Stimulated activated CD4-positive, alpha-beta T cell treated with anti-CD3 and anti-CD28 coated beads, Interleukin-1b, Interleukin-23, amount 100 ng/mL, for 48 hours (primary cell): ENCODE results near the gene DNAH3.
"Not testable (repeated sequence)": the region's sequence is repeated elsewhere in the genome, so short reads cannot be mapped to it uniquely, and the experiment has no call there.

Source experiments
- DNase-seq: peaks from one replicate; pipeline ENCODE4 v3.0.0-alpha.2; 2020

Gene DNAH3

GRCh38 chr16:21116148-21116693, 34.4 kb downstream of the DNAH3 start:
- peak; percentile 9 for DNase-seq

DNA sequence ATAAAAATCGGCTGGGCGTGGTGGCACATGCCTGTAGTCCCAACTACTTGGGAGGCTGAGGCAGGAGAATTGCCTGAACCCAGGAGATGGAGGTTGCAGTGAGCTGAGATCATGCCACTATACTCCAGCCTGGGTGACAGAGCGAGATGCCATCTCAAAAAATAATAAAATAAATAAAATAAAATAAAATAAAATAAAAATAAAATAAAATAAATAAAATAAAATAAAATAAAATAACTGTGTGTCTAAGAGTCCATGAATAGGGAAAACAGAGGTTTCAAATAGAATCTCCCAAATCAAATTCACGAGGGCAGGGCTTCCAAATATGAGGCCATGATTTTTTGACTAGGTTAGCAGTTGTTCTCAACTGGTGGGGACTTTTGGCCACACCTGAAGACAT, 35.1 kb downstream of the DNAH3 start:
- not testable (repeated sequence) for DNase-seq

DNA sequence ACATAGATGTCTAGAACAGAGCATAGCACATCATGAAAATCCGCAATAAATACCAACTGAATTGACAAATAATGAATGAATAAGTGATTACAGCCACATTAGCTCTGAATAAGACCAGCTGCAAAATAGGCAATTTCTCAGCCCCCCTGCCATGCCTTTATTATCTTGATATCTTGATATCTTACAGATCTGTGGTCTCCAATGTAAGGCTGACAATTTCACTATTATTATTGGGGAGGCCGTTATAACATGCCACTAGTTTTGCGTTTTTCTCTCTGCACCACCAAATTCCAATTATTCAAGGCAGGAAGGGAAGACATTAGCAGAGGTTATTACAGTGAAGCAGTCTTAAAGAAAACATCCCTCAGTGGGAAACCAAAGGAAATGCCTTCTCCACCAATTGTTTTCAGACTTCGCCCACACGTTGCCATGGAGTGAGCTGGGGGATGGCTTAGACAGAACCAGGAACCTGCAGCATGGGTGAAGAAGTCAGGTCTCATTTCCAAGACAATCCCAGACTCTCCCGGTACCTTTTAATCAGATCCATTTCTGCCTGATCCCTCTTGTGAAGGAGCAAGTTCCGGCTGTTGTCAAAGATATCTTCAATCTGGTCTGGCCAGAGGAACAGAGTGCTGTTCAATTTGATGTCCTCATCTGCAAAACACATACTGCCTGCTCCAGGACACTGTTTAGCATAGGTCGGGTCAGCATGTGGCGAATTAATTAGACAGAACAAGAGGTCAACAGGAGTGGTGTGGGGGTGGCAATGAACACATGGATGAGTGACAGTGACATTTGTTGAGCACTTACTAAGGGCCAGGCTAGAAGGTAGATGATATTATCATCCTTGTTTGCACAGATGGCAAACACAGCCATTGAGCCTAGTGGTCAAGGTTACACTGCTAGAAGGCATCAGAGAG, 46.4 kb downstream of the DNAH3 start:
- DNase-seq = no peak

DNA sequence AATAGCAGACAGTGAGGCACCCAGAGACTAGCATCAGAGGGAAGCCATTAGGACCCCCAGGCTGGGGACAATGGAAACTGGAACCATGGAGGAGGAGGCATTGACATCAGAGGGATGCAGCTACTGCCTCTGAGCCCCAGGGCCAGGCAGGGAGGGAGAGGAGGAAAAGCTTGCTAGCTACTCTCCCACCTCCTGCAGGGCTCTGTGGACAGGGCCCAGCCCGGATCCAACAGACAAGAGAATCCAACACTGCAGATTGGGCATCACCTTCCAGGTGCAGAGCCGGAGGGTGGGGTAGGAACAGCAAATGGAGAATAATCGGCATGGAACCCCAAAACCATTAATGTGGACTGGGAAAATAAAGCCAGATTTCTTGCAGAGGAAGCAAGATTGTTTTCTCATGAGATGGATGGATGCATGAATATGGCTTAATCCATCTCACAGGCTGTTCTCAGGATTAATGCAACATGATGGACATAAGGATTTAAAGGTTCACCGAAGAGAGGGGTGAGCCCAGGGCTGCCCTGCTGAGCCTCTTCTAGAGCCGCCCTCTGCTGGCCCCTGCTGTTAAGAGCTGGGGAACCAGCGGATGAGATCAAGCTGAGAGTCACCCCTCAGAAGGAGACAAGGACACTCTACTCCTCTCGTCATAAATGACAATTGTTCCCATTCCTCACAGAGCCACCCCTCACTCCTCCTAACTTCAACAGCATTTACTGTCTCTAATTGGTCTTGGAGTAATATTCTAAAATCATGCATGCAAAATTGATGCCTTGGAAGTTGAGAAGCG, 48.8 kb downstream of the DNAH3 start:
- DNase-seq = no peak

- no peak for DNase-seq
Measured at GRCh38 chr16:21100447-21100846, 50.2 kb downstream of the DNAH3 start.

DNA sequence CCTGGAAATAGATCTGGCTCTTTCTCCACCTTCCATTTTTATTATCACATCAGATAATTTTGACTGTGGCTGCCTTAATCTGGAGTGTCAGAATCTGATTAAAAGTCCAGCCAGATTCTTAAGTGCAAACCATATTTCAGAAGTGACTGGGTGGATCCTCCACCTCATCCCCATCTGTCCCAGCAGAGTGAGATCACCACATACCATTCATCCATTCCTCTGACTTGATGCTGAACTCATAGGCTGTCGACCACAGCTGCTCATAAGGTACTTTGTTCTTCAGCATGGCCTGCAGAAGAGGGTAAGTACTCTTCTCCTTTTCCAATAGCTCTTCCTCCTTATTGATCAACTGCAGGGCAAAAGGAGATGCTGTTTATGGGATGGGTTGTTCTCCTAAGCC, 53.5 kb downstream of the DNAH3 start:
- DNase-seq = no peak

DNA sequence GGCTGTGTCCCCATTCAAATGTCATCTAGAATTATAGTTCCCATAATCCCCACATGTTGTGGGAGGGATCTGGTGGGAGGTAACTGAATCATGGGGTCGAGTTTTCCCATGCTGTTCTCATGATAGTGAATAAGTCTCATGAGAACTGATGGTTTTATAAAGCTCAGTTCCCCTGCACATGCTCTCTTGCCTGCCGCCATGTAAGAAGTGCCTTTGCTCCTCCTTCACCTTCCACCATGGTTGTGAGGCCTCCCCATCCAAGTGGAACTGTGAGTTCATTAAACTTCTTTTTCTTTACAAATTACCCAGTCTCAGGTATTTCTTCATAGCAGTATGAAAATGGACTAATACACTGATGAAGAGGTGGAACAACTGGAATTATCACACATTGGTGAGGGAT, 55.9 kb downstream of the DNAH3 start:
- not testable (repeated sequence) for DNase-seq

DNA sequence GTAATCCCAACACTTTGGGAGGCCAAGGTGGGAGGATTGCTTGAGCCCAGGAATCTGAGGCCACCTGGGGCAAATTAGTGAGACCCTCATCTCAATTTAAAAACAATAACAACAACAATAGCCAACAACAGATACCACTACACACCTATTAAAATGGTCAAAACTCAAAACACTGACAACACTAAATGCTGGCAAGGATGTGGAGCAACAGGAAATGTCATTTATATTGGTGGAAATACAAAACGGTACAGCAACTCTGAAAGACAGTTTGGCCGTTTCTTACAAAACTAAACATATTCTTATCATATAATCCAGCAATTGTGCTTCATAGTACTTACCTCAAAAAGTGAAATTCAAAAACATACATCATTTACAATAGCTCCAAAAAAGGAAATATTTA, 57.7 kb downstream of the DNAH3 start:
- no peak for DNase-seq

DNA sequence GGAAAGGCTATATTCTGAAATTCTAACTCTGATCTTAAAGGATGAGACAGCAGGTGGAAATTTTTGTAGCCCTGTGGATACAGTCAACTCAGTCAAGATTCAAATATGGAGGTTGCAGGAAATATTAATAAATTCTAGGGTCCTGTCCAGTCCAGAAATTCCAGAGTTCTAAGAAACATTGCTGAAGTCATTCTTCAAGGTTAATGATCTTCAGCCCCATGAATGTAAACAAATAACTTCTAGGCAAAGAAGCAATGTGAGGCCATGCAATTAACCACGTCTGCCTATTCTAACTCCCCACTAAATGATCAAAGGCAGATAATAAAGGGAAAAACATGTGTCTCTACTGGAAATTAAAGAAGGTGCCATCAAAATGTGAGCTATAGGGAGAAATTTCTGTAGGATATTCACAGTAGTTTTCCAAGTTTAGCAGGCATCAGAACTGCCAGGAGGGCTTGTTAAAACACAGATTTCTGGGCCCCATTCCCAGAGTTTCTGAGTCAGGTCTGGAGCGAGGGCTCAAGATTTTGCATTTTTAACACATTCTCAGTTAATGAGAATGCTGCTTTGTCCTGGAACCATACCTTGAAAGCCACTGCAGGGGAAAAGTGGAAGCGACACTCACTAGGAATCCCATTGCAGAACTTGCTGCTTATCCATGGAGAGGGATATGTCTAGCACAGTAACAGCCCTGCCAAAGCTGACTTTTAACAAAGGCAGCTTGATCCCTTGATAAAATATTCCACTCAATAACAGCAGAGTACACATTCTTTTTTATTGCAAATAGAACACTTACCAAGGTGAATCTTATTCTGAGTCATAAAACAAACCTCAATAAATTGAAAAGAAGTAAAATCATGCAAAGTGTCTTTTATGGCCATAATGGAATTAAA, 61.8 kb downstream of the DNAH3 start:
- no peak for DNase-seq

GRCh38 chr16:21088143-21088542, 62.5 kb downstream of the DNAH3 start:
- DNase-seq = no peak

GRCh38 chr16:21084631-21085225, 65.9 kb downstream of the DNAH3 start:
- no peak for DNase-seq

DNA sequence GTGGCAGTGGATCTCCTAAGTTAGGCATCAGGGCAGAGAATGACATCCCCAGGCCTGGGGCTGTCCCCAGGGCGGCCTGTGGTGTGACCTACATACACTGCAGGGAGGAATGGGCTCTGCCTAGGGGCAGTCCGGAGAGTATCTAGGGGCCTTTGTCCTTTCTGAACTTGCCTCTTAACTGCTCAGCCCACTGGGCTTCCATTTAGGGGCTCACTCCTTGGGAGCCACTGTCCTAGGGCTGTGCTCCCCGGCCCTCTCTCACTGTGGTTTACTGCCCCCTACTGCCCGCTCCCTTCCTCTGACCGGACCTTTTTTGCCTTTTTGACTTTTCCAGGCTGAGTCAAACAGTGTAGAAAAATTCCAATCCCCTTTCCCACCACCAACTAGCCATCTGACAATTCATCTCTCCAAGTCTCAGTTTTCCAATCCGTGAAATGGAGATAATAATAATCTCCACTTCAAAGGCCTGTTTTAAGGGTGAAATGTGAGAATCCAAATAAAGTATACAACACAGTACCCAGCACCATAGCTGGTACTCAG, 66.8 kb downstream of the DNAH3 start:
- peak; percentile 29 for DNase-seq

DNA sequence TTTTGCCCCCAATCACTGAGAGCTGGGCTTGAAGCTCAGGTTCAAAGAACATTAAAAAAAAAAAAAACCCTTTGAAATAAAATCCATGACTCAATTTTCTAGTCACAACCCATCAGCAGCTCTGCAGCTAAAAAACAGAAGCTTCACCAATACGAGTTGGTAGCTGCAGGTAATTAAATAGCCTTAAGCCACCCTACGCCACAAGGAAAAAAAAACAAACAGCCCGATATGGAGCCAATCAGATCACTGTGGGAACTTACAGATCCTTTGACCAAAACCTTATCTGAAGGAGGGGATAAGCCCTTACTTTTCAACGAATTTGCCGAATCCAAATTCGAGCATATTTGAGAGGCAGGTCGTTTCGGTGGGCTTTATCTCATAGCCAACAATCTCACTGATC, 69.3 kb downstream of the DNAH3 start:
- no peak for DNase-seq

DNA sequence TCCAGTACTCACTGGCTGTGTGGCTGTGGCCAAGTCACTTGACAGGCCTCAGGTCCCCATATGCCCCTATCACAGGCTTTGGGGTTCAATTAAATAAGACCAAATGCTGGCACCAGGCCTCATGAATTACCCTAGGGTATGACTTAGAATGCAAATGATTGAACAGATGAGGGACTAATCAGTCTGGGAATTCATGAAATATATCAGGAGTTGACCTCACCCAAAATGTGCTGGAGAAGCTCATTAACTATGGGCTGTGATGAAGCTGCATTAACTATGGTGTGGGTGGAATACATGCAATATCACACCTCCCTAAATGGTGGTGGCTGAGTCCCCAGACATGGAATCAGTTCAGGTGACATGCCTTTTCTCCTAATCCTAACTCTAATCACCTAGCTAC, 72.1 kb downstream of the DNAH3 start:
- no peak for DNase-seq

DNA sequence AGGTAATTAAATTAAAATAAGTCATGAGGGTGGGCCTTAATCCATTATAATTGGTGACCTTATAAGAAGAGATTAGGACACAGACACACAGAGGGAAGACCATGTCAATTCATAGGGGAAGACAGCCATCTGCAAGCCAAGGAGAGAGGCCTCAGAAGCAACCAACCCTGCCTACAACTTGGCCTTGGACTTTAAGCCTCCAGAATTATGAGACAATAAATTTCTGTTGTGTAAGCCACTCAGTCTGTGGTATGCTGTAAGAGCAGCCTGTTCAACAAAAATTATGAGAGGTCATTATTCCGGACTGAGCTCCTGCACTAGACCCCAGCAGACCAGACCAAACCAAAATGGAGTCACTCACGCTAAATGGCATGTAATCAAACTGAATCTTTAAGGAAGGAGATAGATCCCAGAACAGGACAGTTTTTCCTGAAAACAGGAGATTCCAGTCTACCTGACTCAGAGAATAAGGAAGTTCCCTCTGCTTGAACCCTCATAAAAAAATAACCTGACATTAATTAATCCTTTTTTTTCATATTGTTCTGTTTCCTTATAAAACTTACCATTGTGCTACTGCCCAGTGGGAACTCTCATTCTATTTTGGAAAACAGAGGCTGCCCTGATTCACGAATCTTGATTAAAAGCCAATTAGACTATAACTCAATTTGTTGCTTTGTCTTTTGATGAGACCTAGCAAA, 74.3 kb downstream of the DNAH3 start:
- no peak for DNase-seq

- DNase-seq = no peak
Measured at GRCh38 chr16:21075252-21075651, 75.4 kb downstream of the DNAH3 start.

DNA sequence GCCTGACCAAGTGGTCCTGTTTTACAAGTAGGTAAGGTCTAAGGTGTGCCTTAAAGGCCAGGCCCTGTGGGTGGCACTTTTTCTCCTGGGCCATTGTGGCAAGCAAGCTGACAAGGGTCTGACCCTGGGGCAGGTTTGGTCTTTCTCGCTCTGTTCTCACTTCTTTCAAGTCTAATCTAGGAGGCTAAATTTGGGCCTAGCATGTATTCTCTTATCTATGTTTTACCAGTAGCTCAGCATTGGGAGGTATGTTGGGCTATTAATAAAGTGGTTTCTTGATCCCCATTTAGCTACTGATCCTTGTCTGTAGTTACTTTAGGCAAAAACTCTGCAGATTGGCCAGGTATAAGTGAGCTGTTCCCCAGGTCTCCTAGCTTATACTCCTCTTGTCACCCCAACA, 77.7 kb downstream of the DNAH3 start:
- DNase-seq = no peak

DNA sequence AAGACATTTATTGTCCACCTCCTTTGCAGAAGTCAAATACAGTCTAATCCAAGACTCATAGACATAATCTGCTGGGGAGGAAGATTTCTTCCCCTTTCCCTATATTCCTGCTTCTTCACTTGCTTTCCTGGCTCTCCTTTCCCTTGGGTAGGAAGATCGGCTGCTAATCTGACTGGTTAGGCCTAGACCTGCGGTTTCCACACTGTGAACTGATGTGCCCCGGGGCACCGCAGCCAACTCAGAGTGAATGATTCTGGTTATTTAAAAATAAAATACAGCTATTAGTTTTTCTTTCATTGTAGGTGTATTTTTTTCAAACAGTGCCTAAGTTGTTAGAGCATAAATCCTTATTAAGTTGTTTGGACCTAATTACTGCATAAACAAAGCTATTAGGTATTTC, 78.9 kb downstream of the DNAH3 start:
- no peak for DNase-seq

DNA sequence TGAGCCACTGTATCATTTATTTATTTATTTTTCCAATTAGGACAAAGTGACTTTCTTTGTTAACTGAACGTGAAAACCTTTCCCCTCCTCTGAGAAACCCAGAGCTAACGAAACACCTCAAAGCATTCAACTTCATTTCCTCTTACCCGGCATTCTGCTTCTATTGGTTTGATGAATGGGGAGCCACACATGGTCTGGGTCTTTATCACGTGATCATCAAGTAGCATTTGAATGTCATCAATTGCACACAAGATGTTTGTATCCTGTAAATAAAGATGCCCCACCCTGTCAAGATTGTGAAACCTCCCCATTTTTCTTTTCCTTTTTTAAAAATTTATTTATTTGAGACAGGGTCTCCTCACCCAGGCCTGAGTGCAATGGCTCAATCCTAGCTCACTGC, 80.1 kb downstream of the DNAH3 start:
- DNase-seq = no peak

- DNase-seq = no peak
Measured at GRCh38 chr16:21069986-21070385, 80.7 kb downstream of the DNAH3 start.

DNA sequence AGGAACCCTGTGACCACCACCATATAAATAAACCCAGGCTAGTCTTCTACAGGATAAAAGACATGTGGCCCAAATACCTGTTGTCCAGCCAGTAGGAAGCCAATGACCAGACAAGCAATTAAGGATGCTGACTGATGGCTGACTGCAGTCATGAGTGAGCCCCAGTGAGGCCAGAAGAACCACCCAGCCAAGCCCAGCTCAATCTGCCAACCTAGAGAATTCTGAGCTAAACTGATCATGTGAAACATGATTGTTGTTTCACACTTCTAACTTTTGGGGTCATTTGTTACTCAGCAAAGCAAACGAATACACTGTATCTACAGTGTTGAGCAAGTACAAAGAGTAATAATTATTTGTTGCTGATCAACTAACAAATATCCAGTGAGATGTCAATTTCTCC, 86.4 kb downstream of the DNAH3 start:
- no peak for DNase-seq
